NCI-H1048 (cell line): ENCODE results near the gene RPS6KB1.
"Not testable (repeated sequence)": the region's sequence is repeated elsewhere in the genome, so short reads cannot be mapped to it uniquely, and the experiment has no call there.

ENCODE experiments used
- DNase-seq: peaks from one replicate; lab custom pipeline; 2025; lab: John Stamatoyannopoulos, UW

RPS6KB1 gene

GRCh38 chr17:59946433-59946832 is 53.5 kb downstream of the RPS6KB1 start:
- not testable (repeated sequence) for DNase-seq

- DNase-seq = not testable (repeated sequence)
Measured at GRCh38 chr17:59947310-59947709, 54.4 kb downstream of the RPS6KB1 start.

GRCh38 chr17:59950049-59950448 is 57.1 kb downstream of the RPS6KB1 start:
- no peak for DNase-seq

- no peak for DNase-seq
Measured at GRCh38 chr17:59954856-59955255, 61.9 kb downstream of the RPS6KB1 start.

GRCh38 chr17:59959574-59959973 is 66.7 kb downstream of the RPS6KB1 start:
- not testable (repeated sequence) for DNase-seq

- DNase-seq = no peak
Measured at GRCh38 chr17:59962739-59963318, 69.9 kb downstream of the RPS6KB1 start.

GRCh38 chr17:59963738-59964481 is 71.0 kb downstream of the RPS6KB1 start:
- peak; percentile 24 for DNase-seq

GRCh38 chr17:59964482-59965328 is 71.8 kb downstream of the RPS6KB1 start, which contains the start of gene RNFT1:
Gene RNFT1, minus strand, starts transcription at chr17:59964740. Its CDS starts 77 bp downstream, at chr17:59964663.
- DNase-seq = peak; percentile 66

GRCh38 chr17:59971771-59972170 is 78.8 kb downstream of the RPS6KB1 start:
- not testable (repeated sequence) for DNase-seq

GRCh38 chr17:59972778-59973177 is 79.9 kb downstream of the RPS6KB1 start:
- DNase-seq = no peak

- not testable (repeated sequence) for DNase-seq
Measured at GRCh38 chr17:59973483-59973882, 80.6 kb downstream of the RPS6KB1 start.

GRCh38 chr17:59975166-59975565 is 82.2 kb downstream of the RPS6KB1 start:
- not testable (repeated sequence) for DNase-seq

- DNase-seq = not testable (repeated sequence)
Measured at GRCh38 chr17:59996608-59997007, 103.7 kb downstream of the RPS6KB1 start.
